ENCODE measurements around the gene NTRK3.

DNA sequence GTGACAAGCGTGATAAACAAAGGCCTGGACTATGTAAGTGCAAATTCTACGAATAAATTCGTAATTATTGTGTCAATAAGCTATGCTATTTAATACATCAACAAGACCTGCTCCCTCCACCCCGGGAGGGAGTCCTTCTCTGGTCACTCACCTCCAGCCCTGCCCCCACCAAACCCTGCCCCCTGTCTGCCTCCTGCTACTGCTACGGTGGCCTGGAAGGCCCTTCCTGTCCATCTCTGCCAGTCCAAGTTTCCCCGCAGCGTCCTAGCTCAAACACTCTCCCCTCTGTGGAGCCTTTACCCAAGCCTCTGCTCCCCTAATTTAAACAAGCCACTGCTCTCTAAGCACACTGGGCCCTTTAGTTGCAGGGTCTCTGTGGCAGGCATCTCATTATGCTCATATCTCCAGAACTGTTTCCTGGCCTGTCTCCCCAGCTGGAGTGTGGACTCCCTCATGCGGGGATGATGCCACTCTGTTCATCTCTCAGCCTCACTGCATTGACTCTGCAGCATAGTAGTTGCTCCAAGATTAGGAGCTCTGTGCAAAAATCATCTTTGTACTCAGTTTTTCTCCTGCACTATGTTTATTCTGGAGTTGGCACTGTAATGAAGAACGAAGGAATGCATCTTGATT, 241.2 kb downstream of the NTRK3 start:
- TF ChIP-seq, protein P1, sequence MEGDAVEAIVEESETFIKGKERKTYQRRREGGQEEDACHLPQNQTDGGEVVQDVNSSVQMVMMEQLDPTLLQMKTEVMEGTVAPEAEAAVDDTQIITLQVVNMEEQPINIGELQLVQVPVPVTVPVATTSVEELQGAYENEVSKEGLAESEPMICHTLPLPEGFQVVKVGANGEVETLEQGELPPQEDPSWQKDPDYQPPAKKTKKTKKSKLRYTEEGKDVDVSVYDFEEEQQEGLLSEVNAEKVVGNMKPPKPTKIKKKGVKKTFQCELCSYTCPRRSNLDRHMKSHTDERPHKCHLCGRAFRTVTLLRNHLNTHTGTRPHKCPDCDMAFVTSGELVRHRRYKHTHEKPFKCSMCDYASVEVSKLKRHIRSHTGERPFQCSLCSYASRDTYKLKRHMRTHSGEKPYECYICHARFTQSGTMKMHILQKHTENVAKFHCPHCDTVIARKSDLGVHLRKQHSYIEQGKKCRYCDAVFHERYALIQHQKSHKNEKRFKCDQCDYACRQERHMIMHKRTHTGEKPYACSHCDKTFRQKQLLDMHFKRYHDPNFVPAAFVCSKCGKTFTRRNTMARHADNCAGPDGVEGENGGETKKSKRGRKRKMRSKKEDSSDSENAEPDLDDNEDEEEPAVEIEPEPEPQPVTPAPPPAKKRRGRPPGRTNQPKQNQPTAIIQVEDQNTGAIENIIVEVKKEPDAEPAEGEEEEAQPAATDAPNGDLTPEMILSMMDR (IDR thresholded peaks at IDR 0.05; ENCODE audit: low read depth, low read length, poor library complexity, severe bottlenecking) = no peak
- TF ChIP-seq EZH2phosphoT487 (IDR thresholded peaks at IDR 0.05; ENCODE audit: borderline replicate concordance, low read length) = no peak
